ENCODE data around the gene TRHDE.

The TRHDE gene

GRCh38 chr12:72288911-72289310 is 16.7 kb downstream of the TRHDE start:
- DNase-seq (ENCODE audit: low read depth) = no peak
- no peak overlapping the region for H3K4me3 ChIP-seq (replicated peaks; ENCODE audit: low read depth, low read length)
- no peak for TF ChIP-seq CTCF (IDR thresholded peaks at IDR 0.05; ENCODE audit: low read length, missing control alignments)

GRCh38 chr12:72289633-72290032 is 17.5 kb downstream of the TRHDE start:
- TF ChIP-seq CTCF (IDR thresholded peaks at IDR 0.05; ENCODE audit: low read length, missing control alignments) = no peak
- DNase-seq (ENCODE audit: low read depth) = no peak
- no peak overlapping the region for H3K4me3 ChIP-seq (replicated peaks; ENCODE audit: low read depth, low read length)

GRCh38 chr12:72291175-72291574 is 19.0 kb downstream of the TRHDE start:
- H3K4me3 ChIP-seq (replicated peaks; ENCODE audit: low read depth, low read length) = no peak overlapping the region
- no peak for TF ChIP-seq CTCF (IDR thresholded peaks at IDR 0.05; ENCODE audit: low read length, missing control alignments)
- no peak for DNase-seq (ENCODE audit: low read depth)

GRCh38 chr12:72293701-72294100 is 21.5 kb downstream of the TRHDE start:
- DNase-seq (ENCODE audit: low read depth) = no peak

GRCh38 chr12:72295101-72295500 is 22.9 kb downstream of the TRHDE start:
- H3K4me3 ChIP-seq (replicated peaks; ENCODE audit: low read depth, low read length) = no peak overlapping the region
- DNase-seq (ENCODE audit: low read depth) = no peak
- TF ChIP-seq CTCF (IDR thresholded peaks at IDR 0.05; ENCODE audit: low read length, missing control alignments) = no peak

More at GRCh38 chr12:72293701-72294100, 21.5 kb downstream of the TRHDE start:
- no peak overlapping the region for H3K4me3 ChIP-seq (replicated peaks; ENCODE audit: low read depth, low read length)
- no peak for TF ChIP-seq CTCF (IDR thresholded peaks at IDR 0.05; ENCODE audit: low read length, missing control alignments)

- no peak overlapping the region for H3K4me3 ChIP-seq (replicated peaks; ENCODE audit: low read depth, low read length)
- TF ChIP-seq CTCF (IDR thresholded peaks at IDR 0.05; ENCODE audit: low read length, missing control alignments) = no peak
- DNase-seq (ENCODE audit: low read depth) = no peak
These were observed 23.6 kb downstream of the TRHDE start for GRCh38 chr12:72295744-72296143.

- no peak overlapping the region for H3K4me3 ChIP-seq (replicated peaks; ENCODE audit: low read depth, low read length)
- TF ChIP-seq CTCF (IDR thresholded peaks at IDR 0.05; ENCODE audit: low read length, missing control alignments) = no peak
- DNase-seq (ENCODE audit: low read depth) = no peak
These were observed 24.2 kb downstream of the TRHDE start for GRCh38 chr12:72296389-72296788.

All from fibroblast of pulmonary artery (primary cell).